Measurements from ENCODE around the gene SPCS2.

The SPCS2 gene

GRCh38 chr11:74933765-74934164 lies 15.3 kb upstream of the SPCS2 start:
- H3K4me3 ChIP-seq (ENCODE audit: low read length) = no peak overlapping the region
- TF ChIP-seq, protein P1, sequence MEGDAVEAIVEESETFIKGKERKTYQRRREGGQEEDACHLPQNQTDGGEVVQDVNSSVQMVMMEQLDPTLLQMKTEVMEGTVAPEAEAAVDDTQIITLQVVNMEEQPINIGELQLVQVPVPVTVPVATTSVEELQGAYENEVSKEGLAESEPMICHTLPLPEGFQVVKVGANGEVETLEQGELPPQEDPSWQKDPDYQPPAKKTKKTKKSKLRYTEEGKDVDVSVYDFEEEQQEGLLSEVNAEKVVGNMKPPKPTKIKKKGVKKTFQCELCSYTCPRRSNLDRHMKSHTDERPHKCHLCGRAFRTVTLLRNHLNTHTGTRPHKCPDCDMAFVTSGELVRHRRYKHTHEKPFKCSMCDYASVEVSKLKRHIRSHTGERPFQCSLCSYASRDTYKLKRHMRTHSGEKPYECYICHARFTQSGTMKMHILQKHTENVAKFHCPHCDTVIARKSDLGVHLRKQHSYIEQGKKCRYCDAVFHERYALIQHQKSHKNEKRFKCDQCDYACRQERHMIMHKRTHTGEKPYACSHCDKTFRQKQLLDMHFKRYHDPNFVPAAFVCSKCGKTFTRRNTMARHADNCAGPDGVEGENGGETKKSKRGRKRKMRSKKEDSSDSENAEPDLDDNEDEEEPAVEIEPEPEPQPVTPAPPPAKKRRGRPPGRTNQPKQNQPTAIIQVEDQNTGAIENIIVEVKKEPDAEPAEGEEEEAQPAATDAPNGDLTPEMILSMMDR (IDR thresholded peaks at IDR 0.05; ENCODE audit: insufficient read depth, low read depth, low read length, missing control alignments) = no peak
- DNase-seq (ENCODE audit: low read depth) = no peak

DNA sequence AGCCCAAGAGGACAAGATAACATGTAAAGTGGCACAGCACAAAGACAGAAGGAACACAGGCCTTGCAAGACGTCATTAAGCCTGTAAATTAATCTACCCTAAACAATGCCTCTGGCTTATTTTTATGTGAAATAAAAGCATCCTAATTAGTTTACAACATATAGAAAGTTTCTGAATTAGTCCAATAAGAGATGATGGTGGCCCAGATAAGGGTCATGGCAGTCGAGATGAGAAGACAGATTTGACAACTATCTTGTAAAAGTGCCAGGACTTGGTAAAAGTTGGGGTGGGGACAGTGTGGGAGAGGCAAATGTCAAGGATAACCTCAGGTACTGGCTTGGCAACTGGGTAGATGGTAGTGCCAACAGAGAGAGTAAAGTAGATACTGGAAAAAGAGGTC lies 13.8 kb upstream of the SPCS2 start:
- TF ChIP-seq, protein P1 (IDR thresholded peaks at IDR 0.05; ENCODE audit: insufficient read depth, low read depth, low read length, missing control alignments) = no peak
- H3K4me3 ChIP-seq (ENCODE audit: low read length) = no peak overlapping the region
- DNase-seq (ENCODE audit: low read depth) = no peak

GRCh38 chr11:74936087-74936486 lies 13.0 kb upstream of the SPCS2 start:
- TF ChIP-seq, protein P1 (IDR thresholded peaks at IDR 0.05; ENCODE audit: insufficient read depth, low read depth, low read length, missing control alignments) = no peak
- DNase-seq (ENCODE audit: low read depth) = no peak
- H3K4me3 ChIP-seq (ENCODE audit: low read length) = no peak overlapping the region

GRCh38 chr11:74936976-74937375 lies 12.1 kb upstream of the SPCS2 start:
- TF ChIP-seq, protein P1 (IDR thresholded peaks at IDR 0.05; ENCODE audit: insufficient read depth, low read depth, low read length, missing control alignments) = no peak
- H3K4me3 ChIP-seq (ENCODE audit: low read length) = no peak overlapping the region
- DNase-seq (ENCODE audit: low read depth) = no peak

DNA sequence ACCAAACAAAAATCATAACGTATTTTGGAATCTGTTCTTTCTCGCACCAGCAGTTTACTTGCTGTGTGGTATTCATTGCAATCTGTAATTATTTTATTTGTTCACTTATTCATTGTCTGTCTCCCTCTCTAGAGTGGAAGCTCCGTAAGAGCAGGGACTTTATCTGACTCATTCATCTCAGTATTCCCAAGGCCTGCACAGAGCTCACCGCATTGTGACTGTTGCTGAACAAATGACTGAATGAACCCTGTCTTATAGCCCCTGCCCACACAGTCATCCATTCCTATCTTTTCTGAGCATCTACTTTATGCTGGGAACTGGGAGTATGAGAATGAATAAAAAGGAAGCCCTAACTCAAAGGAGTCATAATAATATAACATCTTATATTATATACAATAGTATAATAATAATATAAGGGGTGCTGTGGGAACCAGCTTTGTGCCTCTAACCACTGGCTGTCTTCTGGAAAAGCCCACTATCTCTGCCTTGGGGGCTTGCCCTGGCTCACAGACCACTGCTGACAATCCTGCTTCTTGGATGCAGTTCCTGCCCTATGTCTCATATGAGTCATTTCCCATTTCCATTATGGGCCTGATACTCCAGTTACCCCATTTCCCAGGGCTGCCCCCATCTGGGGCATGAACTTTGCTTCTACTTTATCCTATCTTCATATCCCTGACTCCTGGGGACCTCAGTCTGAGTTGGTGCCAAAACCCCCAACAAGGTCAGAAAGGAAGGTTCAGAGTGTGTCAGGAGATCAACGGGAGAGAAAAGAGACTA lies 11.2 kb upstream of the SPCS2 start:
- no peak overlapping the region for H3K4me3 ChIP-seq (ENCODE audit: low read length)
- TF ChIP-seq, protein P1 (IDR thresholded peaks at IDR 0.05; ENCODE audit: insufficient read depth, low read depth, low read length, missing control alignments) = no peak
- DNase-seq (ENCODE audit: low read depth) = peak; percentile 40

- TF ChIP-seq, protein P1 (IDR thresholded peaks at IDR 0.05; ENCODE audit: insufficient read depth, low read depth, low read length, missing control alignments) = no peak
- no peak overlapping the region for H3K4me3 ChIP-seq (ENCODE audit: low read length)
- DNase-seq (ENCODE audit: low read depth) = no peak
Measured at GRCh38 chr11:74941492-74941891, 7.6 kb upstream of the SPCS2 start.

All from epithelial cell of esophagus (primary cell).